ENCODE data around the gene VDAC1. TPM values are rescaled to one million over a fixed set of nuclear protein-coding genes. Genes with fewer than 3 reads are reported as not detected.

Gene VDAC1
- total RNA-seq, 2 donors from 2014 or later: 37.6 to 65.1 TPM

- Histone ChIP-seq H3K36me3 (replicated peaks in 1 of 2; ENCODE audit: insufficient read depth in 1 of 2, low read depth in 2 of 2) (no peaks in the 10 kb centered on the region), H3K4me1 (peaks cover 6% of the 10 kb centered on the region), H3K27me3 (no peaks in the 10 kb centered on the region), H3K4me3 (no peak overlapping the region), H3K9me3 (no peaks in the 10 kb centered on the region), H3K27ac (no peak overlapping the region)
- TF ChIP-seq CTCF (IDR thresholded peaks at IDR 0.05) (no peak), POLR2A (IDR thresholded peaks at IDR 0.05) (no peak)
- 85 to 88% methylated on average over 8 of the region's 8 CpGs for WGBS, 2 donors
- intact Hi-C loops (cut with DNase I): no loop called here
- DNase-seq (no peak), ATAC-seq (no peak)
Measured at GRCh38 chr5:134047687-134048056, 42.9 kb upstream of the VDAC1 start.

GRCh38 chr5:134046801-134047686 lies 42.3 kb upstream of the VDAC1 start:
- 45 to 68% methylated on average over 6 of the region's 6 CpGs for WGBS, 2 donors
- H3K27ac ChIP-seq: peak overlapping the region in 1 of 4 donors; percentile 8
- H3K36me3 ChIP-seq (replicated peaks in 1 of 2; ENCODE audit: insufficient read depth in 1 of 2, low read depth in 2 of 2): no peaks in the 10 kb centered on the region
- ATAC-seq (peak; percentile 59), DNase-seq (peak in 1 of 4 donors; percentile 11)
- peaks cover 6% of the 10 kb centered on the region for H3K4me1 ChIP-seq
- TF ChIP-seq CTCF (IDR thresholded peaks at IDR 0.05) (no peak), POLR2A (IDR thresholded peaks at IDR 0.05) (no peak)
- H3K9me3 ChIP-seq: no peaks in the 10 kb centered on the region
- H3K4me3 ChIP-seq: no peak overlapping the region
- no peaks in the 10 kb centered on the region for H3K27me3 ChIP-seq
- intact Hi-C loops (cut with DNase I): no loop called here

- Histone ChIP-seq H3K9me3 (no peaks in the 10 kb centered on the region), H3K27me3 (no peaks in the 10 kb centered on the region), H3K27ac (peak overlapping the region in 1 of 4 donors; percentile 8), H3K36me3 (replicated peaks in 1 of 2; ENCODE audit: insufficient read depth in 1 of 2, low read depth in 2 of 2) (no peaks in the 10 kb centered on the region), H3K4me1 (peaks cover 6% of the 10 kb centered on the region), H3K4me3 (no peak overlapping the region)
- ATAC-seq (no peak), DNase-seq (no peak)
- TF ChIP-seq CTCF (IDR thresholded peaks at IDR 0.05) (no peak), POLR2A (IDR thresholded peaks at IDR 0.05) (no peak)
- WGBS, 2 donors: 69 to 84% methylated on average over 3 to 4 of the region's 4 CpGs
- intact Hi-C loops (cut with DNase I): no loop called here
Measured at GRCh38 chr5:134046330-134046729, 41.6 kb upstream of the VDAC1 start.

GRCh38 chr5:134043793-134044792 lies 39.3 kb upstream of the VDAC1 start:
- DNase-seq (no peak), ATAC-seq (no peak)
- intact Hi-C loops (cut with DNase I): loop anchor here (5.0 kb wide), 1 partner anchor 98 kb away; no protein-coding TSS in a partner anchor
- WGBS, 2 donors: 80 to 83% methylated on average over 15 to 18 of the region's 18 CpGs
- Histone ChIP-seq H3K4me3 (no peak overlapping the region), H3K4me1 (peaks cover 6% of the 10 kb centered on the region), H3K27ac (no peak overlapping the region), H3K36me3 (replicated peaks in 1 of 2; ENCODE audit: insufficient read depth in 1 of 2, low read depth in 2 of 2) (no peaks in the 10 kb centered on the region), H3K9me3 (no peaks in the 10 kb centered on the region), H3K27me3 (no peaks in the 10 kb centered on the region)
- no peak for TF ChIP-seq CTCF (IDR thresholded peaks at IDR 0.05)
- TF ChIP-seq POLR2A (IDR thresholded peaks at IDR 0.05): no peak

All from body of pancreas (tissue), 4 donors.